Measurements from ENCODE around the gene USP24. TPM values are rescaled to one million over a fixed set of nuclear protein-coding genes. Genes with fewer than 3 reads are reported as not detected.

USP24 gene
- total and polyA plus RNA-seq, 10 of the 15 experiments (the other 5 are each of a cell fraction or from before 2014, with no cell fraction given) = 4.6 to 36.5 (median 25.3) TPM

DNA sequence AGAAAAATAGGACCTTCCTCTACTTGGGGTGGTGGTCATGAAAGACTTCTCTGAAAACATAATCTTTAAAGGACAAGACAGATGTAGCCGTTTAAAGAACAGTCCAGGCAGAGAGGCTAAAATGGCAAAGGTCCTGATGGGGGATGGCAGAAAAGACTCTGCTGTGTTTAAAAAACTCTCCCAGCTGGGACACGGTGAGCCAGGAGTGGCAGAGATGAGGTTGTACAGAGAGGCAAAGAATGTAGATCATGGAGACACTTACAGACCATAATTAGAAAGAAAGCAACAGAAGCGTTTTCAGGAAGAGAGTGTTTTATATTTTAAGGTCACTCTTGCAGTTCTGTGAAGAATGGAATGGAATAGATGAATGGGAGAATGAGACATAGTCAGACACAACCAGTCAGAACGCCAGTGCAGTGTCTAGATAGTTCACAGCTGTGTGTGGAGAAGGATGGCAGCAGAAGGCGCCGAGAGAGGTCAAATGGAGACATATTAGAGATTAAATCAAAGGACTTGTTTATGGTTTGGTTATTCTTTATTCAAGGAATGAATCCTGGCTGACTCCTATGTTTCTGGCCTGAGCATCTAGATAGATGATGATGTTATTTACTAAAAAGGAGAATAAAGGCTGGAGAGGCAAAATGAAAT is 47.8 kb downstream of the USP24 start:
- no peaks in the 10 kb centered on the region for H4K20me1 ChIP-seq (ENCODE audit: control insufficient read depth, insufficient read depth)
- H3K9ac ChIP-seq (ENCODE audit: control insufficient read depth, insufficient read depth, low read length) = no peak overlapping the region
- H3K36me3 ChIP-seq (ENCODE audit: control insufficient read depth in 2 of 2, insufficient read depth in 2 of 2, low read length in 1 of 2) = peaks cover 2 to 15% of the 10 kb centered on the region in 2 experiments
- no peak for ATAC-seq
- in situ Hi-C loops (cut with MboI) (no loop called here), intact Hi-C loops (cut with micrococcal nuclease; ENCODE audit: unreplicated experiment) (no loop called here)
- DNase-seq (ENCODE audit: low read depth, low spot score) = no peak
- ChIA-PET POLR2A (no interaction called here), RAD21 (ENCODE audit: unreplicated experiment) (no interaction called here), SMC1A (ENCODE audit: uncharacterized antibody, unreplicated experiment) (interaction anchor here (1.0 to 2.0 kb wide), 3 partner anchors 10 to 170 kb away, joined by 4 to 7 read pairs (median 6); no protein-coding TSS in a partner anchor), CTCF (interaction anchor here (1.2 to 1.8 kb wide), 4 partner anchors 42 to 111 kb away, joined by 4 to 5 read pairs (median 5); no protein-coding TSS in a partner anchor)
- H3K27me3 ChIP-seq (replicated peaks in 1 of 2; ENCODE audit: control insufficient read depth in 2 of 2, insufficient read depth in 2 of 2, low read length in 1 of 2) = no peaks in the 10 kb centered on the region
- no peak overlapping the region for H2AFZ ChIP-seq (ENCODE audit: control insufficient read depth, low read depth, low read length)
- no peak overlapping the region for H3K4me3 ChIP-seq
- H3K9me3 ChIP-seq (replicated peaks; ENCODE audit: control insufficient read depth, insufficient read depth, low read length) = no peaks in the 10 kb centered on the region
- no peak for FAIRE-seq
- no peak for TF ChIP-seq YY1 (IDR thresholded peaks at IDR 0.05; ENCODE audit: low read depth, low read length)
- TF ChIP-seq, protein P1, sequence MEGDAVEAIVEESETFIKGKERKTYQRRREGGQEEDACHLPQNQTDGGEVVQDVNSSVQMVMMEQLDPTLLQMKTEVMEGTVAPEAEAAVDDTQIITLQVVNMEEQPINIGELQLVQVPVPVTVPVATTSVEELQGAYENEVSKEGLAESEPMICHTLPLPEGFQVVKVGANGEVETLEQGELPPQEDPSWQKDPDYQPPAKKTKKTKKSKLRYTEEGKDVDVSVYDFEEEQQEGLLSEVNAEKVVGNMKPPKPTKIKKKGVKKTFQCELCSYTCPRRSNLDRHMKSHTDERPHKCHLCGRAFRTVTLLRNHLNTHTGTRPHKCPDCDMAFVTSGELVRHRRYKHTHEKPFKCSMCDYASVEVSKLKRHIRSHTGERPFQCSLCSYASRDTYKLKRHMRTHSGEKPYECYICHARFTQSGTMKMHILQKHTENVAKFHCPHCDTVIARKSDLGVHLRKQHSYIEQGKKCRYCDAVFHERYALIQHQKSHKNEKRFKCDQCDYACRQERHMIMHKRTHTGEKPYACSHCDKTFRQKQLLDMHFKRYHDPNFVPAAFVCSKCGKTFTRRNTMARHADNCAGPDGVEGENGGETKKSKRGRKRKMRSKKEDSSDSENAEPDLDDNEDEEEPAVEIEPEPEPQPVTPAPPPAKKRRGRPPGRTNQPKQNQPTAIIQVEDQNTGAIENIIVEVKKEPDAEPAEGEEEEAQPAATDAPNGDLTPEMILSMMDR (IDR thresholded peaks at IDR 0.05 in 2 of 3, conservative IDR thresholded peaks at IDR 0.05 in 1 of 3; ENCODE audit: control insufficient read depth in 2 of 3, extremely low read depth in 1 of 3, insufficient read depth in 1 of 3, low read depth in 3 of 3, low read length in 3 of 3) = no peak
- TF ChIP-seq PAX8 (IDR thresholded peaks at IDR 0.05) = no peak
- no peak for TF ChIP-seq ZNF384 (IDR thresholded peaks at IDR 0.05; ENCODE audit: borderline replicate concordance, low read depth, low read length)
- TF ChIP-seq TBL1XR1 (IDR thresholded peaks at IDR 0.05; ENCODE audit: low read depth, low read length) = no peak
- TF ChIP-seq STAT1 (conservative IDR thresholded peaks at IDR 0.05) = no peak
- TF ChIP-seq ZSCAN29 (IDR thresholded peaks at IDR 0.05) = no peak
- no peak for TF ChIP-seq CREB1 (IDR thresholded peaks at IDR 0.05; ENCODE audit: low read depth)
- no peak for TF ChIP-seq ZNF274 (IDR thresholded peaks at IDR 0.05; ENCODE audit: insufficient read depth, insufficient read length)
- no peak for TF ChIP-seq FOS (IDR thresholded peaks at IDR 0.05; ENCODE audit: borderline replicate concordance, extremely low read depth, insufficient read length)
- no peak for TF ChIP-seq MXI1 (IDR thresholded peaks at IDR 0.05; ENCODE audit: low read depth, low read length)
- no peak for TF ChIP-seq STAT3 (IDR thresholded peaks at IDR 0.05; ENCODE audit: low read depth, low read length)
- no peak for TF ChIP-seq HDAC2 (IDR thresholded peaks at IDR 0.05)
- TF ChIP-seq ZNF687 (IDR thresholded peaks at IDR 0.05) = no peak
- no peak for TF ChIP-seq POLR2AphosphoS5 (IDR thresholded peaks at IDR 0.05; ENCODE audit: low read length)
- no peak for TF ChIP-seq PAX5 (IDR thresholded peaks at IDR 0.05; ENCODE audit: borderline replicate concordance, low read depth, low read length)
- TF ChIP-seq ATF2 (IDR thresholded peaks at IDR 0.05; ENCODE audit: low read length) = no peak
- no peak for TF ChIP-seq HDGF (IDR thresholded peaks at IDR 0.05)
- TF ChIP-seq CHD4 (IDR thresholded peaks at IDR 0.05) = no peak
- 99% methylated on average over 6 of the region's 6 CpGs for WGBS (ENCODE audit: insufficient coverage, insufficient replicate concordance, low lambda C conversion rate, missing lambda C conversion rate)
- H3K4me2 ChIP-seq (ENCODE audit: control insufficient read depth, insufficient read depth) = no peak overlapping the region
- no peaks in the 10 kb centered on the region for H3K4me1 ChIP-seq (ENCODE audit: control insufficient read depth, insufficient read depth, low read length)
- H3K79me2 ChIP-seq (ENCODE audit: control insufficient read depth, insufficient read depth, low read length) = no peaks in the 10 kb centered on the region
- no TSS peak for BruUV-seq (replicated peaks)
- H3K27ac ChIP-seq (ENCODE audit: control insufficient read depth, insufficient read depth) = no peak overlapping the region

All from GM12878 (cell line).